HUES48 (cell line): ENCODE measurements around the gene AQP1.

ENCODE experiments used
- H3K27ac ChIP-seq: one replicate; pipeline ENCODE4 v1.7.0; 2013; ENCODE audit warnings: low read depth, low read length, inconsistent platforms
- H3K27me3 ChIP-seq: 2 replicates; pipeline ENCODE4 v1.6.1; 2013; ENCODE audit warnings: mild to moderate bottlenecking, low read length; ENCODE audit not compliant: control insufficient read depth, insufficient read depth
- H3K36me3 ChIP-seq: 2 replicates; pipeline ENCODE4 v1.6.1; 2013; ENCODE audit warnings: low read length; ENCODE audit not compliant: control insufficient read depth, insufficient read depth
- H3K4me1 ChIP-seq: 2 replicates; pipeline ENCODE4 v1.6.1; 2013; ENCODE audit warnings: mild to moderate bottlenecking, low read length; ENCODE audit not compliant: control insufficient read depth, insufficient read depth
- H3K4me3 ChIP-seq: 2 replicates; pipeline ENCODE4 v1.5.1; 2013; ENCODE audit warnings: mild to moderate bottlenecking, low read depth, low read length
- H3K9ac ChIP-seq: 2 replicates; pipeline ENCODE4 v1.6.1; 2013; ENCODE audit warnings: mild to moderate bottlenecking, low read depth, low read length, moderate library complexity
- H3K9me3 ChIP-seq: 2 replicates; pipeline ENCODE4 v1.6.1; 2013; ENCODE audit warnings: low read length; ENCODE audit not compliant: control insufficient read depth, insufficient read depth

Gene AQP1

DNA sequence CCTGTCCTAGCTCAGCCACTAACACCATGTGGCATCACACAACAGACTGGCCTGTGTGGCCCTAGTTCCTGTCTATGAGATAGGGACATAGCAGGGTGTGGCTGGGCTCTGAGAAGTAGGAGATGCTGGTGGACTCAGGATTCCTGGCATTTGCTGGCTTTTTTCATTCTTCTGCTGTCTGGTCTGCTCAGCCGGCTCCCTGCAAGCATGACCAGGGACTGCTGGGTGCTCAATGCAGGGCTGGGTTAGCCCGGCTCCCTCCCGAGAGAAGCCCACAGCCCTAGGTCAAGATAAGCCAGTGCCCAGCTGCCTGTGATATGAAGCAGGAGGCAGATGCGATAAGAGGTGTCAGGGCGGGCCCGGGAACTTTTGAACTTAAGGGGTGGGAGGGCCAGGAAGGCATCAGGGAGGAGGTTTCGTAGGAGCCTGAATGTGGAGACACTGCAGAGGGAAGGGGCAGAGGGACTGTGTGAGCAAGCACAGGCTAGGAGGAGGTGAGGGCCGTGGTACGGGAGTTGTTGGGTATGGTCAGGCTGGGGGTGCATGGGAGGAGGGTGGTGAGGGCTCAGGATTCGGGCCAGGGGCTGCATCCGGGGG, 3.5 kb downstream of the AQP1 start:
- Histone ChIP-seq H3K9me3 (no peaks in the 10 kb centered on the region), H3K9ac (no peak overlapping the region), H3K4me3 (no peak overlapping the region), H3K36me3 (no peaks in the 10 kb centered on the region), H3K27me3 (no peaks in the 10 kb centered on the region), H3K4me1 (no peaks in the 10 kb centered on the region; the same call in 1 of the 2 replicates), H3K27ac (no peak overlapping the region)

DNA sequence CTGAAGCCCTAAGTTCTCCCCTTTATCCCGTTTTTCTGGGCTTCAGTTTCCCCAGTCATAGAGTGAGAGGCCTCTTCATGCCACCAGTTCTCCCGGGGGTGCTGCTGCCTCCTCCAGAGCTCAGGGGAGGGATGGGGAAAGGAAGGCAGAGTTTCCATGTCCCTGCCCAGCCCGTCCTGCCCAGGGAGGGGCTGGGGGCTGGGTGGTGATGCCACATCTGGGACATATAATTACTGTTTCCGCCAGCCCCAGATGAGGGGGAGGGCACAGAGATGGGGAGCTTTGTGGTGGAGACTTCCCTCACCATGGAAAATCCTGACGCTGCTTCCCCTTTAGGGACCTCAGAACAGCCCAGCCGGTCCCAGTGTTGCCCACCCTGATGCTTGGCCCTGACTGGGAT, 4.1 kb downstream of the AQP1 start:
- Histone ChIP-seq H3K27ac (no peak overlapping the region), H3K9ac (no peak overlapping the region), H3K4me1 (no peaks in the 10 kb centered on the region; the same call in 1 of the 2 replicates), H3K36me3 (no peaks in the 10 kb centered on the region), H3K9me3 (no peaks in the 10 kb centered on the region), H3K4me3 (no peak overlapping the region), H3K27me3 (no peaks in the 10 kb centered on the region)

DNA sequence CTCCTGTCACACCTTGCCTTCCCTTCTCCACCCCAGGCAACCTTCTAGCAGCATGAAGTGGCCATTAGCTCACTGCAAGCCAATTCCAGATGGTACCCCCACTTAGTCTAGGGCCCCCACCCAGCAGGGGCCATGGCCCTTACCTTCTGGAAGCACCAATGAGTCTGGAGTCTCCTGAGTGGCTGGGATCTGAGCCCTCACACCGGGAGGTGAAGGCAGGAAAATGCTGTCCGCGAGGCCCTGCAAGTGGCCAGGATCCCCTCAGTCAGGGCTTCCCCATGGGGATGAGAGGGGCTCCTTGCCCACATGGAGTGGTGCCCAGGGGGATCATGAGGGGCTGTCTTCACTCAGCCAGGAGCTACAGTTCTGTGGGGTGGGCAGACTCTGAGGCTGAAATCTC, 4.6 kb downstream of the AQP1 start:
- Histone ChIP-seq H3K9me3 (no peaks in the 10 kb centered on the region), H3K9ac (no peak overlapping the region)

DNA sequence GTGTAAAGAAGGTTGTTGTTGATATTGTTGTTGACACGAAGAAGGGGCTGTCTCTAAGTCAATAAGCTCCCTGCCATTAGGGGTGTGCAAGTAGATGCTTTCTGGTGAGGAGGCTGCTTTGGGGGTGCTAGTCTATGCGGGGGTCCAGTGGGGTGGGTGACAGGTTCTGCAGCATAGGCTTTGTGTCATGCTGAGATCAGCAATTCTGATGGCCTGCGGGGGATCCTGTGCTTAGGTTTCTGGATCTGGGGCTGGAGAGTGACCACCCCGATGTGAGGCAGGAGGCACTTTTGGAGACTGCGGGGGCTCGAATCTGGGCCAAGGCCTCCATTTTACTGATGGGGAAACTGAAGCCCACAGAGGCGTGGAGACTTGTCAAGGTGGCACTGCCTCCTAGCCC, 5.1 kb downstream of the AQP1 start:
- Histone ChIP-seq H3K9me3 (no peaks in the 10 kb centered on the region), H3K27me3 (no peaks in the 10 kb centered on the region), H3K9ac (no peak overlapping the region), H3K27ac (no peak overlapping the region), H3K4me3 (no peak overlapping the region), H3K36me3 (no peaks in the 10 kb centered on the region), H3K4me1 (no peaks in the 10 kb centered on the region; the same call in 1 of the 2 replicates)

More for the DNA sequence above, 4.6 kb downstream of the AQP1 start:
- Histone ChIP-seq H3K36me3 (no peaks in the 10 kb centered on the region), H3K27me3 (no peaks in the 10 kb centered on the region), H3K27ac (no peak overlapping the region), H3K4me1 (no peaks in the 10 kb centered on the region; the same call in 1 of the 2 replicates), H3K4me3 (no peak overlapping the region)

DNA sequence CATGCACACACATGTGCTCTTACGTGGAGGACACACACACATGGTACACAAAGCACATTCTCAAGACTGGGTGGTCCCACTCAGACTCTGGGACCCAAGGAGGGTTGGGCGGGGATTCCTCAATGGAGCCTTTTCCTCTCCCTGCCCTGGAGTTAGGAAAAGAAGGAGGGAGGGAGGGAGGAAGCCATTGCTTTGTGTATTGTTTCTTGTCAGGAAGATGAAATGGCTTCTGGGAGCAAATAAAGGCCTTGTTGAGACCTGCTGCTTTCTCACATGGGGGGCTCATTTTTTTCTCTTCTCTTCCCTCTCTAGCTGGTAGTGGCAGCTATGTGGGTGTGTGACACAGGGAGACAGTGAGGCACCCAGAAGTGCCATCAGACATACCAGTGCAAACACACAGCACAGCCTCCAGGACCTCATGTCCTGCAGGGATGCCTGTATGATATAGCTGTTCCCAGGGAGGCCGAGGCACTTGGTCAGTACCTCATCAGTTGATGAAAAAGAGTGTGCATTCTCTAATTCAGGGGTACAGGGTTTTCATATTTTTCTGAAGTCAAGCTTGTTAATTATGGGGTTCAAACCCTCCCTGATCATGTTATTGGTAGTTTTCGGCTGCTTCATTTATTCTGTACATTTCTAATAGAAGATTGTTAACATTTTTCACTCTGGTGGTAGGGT, 5.7 kb downstream of the AQP1 start:
- Histone ChIP-seq H3K9ac (no peak overlapping the region), H3K9me3 (no peaks in the 10 kb centered on the region), H3K27ac (no peak overlapping the region), H3K4me1 (no peaks in the 10 kb centered on the region; the same call in 1 of the 2 replicates), H3K4me3 (no peak overlapping the region), H3K36me3 (no peaks in the 10 kb centered on the region), H3K27me3 (no peaks in the 10 kb centered on the region)

DNA sequence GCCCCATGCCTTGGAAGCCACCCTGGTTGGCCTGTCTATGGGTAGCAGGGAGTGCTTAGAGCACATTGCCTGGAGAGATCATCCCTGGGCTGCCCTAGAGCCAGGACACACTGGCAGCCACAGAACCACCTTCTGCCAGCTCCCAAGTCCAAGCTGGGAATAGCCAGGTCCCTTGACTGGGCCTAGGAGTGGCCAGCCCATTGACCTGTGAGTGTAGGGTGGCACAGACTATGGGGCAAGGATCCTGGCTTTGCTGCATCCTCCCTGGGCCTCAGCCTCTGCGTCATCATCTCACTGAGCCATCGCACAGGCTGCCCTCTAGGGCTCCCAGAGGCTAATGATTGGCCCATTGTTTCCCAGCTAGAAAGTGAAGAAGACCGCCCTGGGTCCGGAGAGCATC, 7.0 kb downstream of the AQP1 start:
- H3K36me3 ChIP-seq: no peaks in the 10 kb centered on the region
- H3K4me1 ChIP-seq: no peaks in the 10 kb centered on the region; the same call in 1 of the 2 replicates
- no peak overlapping the region for H3K4me3 ChIP-seq
- H3K9ac ChIP-seq: no peak overlapping the region
- no peak overlapping the region for H3K27ac ChIP-seq
- no peaks in the 10 kb centered on the region for H3K9me3 ChIP-seq
- no peaks in the 10 kb centered on the region for H3K27me3 ChIP-seq

DNA sequence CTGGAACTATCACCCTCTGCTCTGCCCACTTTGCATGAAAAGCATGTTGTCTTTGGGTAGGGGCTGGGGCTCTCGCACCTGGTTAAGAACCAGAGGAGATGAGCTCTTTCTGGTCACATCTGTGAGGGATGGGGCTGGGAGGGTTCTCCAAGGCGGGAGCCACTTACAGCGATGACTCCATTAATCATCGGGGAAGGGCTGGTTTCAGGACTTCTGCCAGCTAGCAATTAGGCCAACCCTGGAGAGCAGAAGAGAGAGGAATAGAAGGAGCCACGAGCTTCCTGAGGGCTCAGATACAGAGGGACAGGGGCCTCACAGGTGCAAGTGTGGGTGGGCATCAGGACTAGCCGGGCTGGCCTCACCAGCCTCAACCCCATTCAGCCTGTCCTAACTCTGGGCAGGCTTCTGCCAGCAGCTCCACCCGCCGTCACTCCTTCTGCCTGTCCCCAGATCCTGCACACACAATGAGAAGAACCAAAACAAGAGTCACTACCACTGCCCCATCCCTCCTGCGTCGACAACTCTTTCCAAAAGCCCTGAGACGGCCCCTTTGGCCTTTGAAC, 8.4 kb downstream of the AQP1 start:
- Histone ChIP-seq H3K9ac (no peak overlapping the region), H3K27me3 (no peaks in the 10 kb centered on the region), H3K9me3 (no peaks in the 10 kb centered on the region), H3K36me3 (no peaks in the 10 kb centered on the region), H3K4me1 (no peaks in the 10 kb centered on the region; the same call in 1 of the 2 replicates), H3K4me3 (no peak overlapping the region), H3K27ac (no peak overlapping the region)

DNA sequence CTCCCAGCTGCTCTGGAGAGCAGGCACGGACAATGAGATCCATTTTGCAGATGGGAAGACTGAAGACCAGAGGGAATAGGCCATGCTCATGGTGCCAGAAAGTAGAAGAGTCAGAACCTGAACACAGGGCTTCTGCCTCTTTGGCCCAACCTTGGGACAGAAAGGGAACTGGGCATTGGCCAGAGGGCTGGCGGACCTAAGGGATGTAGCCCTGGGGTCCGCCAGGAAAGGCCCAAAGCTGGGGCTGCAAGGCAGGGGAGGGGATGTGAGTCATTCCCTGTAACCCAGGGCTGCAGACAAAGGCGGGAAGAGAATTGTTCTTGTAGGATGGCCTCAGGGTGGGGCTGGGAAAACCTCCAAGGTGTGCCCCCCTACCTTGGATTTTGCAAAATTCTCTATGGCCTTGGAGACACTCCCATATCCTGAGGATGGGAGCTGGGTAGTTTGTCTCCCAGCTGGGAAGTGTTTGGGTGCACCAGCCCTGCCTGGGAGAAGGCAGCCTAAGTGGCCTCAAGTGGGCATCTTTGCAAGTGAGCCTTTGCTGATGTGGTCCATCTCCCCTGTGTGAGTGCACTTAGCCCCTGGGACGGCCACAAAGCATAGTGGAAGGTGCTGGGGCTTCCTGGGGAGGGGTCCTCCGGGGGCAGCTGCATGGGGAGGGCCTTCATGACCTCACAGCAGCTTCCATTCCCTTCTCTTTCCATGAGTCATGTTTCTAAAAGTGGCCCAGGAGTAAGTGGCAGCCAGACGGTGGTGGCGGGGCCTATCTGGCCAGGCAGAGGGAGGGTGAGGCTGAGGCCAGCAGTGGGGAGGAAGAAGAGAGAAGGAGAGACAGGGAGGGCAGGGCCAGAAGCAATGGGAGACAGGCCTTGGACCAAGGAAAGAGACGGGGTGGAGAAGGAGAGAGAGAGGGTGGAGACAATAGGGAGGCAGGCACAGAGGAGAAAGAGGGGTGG, 9.2 kb downstream of the AQP1 start:
- Histone ChIP-seq H3K9me3 (no peaks in the 10 kb centered on the region), H3K27ac (no peak overlapping the region), H3K9ac (no peak overlapping the region), H3K36me3 (no peaks in the 10 kb centered on the region), H3K4me3 (no peak overlapping the region), H3K27me3 (no peaks in the 10 kb centered on the region), H3K4me1 (no peaks in the 10 kb centered on the region; the same call in 1 of the 2 replicates)

DNA sequence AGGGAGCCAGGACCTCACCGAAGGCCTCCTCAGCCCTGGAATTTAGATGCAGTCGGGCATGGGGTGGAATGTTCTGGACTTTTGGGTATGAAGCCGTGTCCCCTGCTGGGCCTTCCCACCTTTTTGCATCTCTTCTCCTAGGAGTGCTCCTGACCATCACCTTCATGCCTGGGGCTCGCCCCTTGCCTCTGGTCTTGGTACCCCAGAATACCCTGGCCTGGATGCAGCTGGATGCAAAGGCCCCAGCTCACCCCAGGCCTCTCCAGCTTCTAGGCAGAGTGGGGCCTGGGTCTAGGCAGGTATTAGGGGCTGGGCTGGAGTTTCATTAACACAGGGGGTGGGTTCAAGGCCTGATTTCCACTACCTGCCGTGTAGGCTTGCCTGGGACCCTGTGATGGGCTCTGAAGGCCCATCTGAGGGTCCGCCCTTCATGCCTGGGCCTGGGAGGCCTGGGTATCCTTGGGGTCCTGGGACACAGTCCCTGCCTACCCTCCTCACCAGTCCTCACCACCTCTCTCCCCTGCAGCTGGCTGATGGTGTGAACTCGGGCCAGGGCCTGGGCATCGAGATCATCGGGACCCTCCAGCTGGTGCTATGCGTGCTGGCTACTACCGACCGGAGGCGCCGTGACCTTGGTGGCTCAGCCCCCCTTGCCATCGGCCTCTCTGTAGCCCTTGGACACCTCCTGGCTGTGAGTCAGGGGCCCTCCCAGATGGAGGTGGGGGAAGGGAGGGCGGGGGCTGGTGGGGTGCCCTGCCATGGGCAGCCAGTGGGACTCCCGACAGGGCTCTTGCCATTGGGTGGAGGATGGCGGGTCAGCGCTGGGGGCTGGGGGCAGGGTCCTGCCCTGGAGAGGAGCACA, 10.1 kb downstream of the AQP1 start:
- Histone ChIP-seq H3K9ac (no peak overlapping the region), H3K27ac (no peak overlapping the region), H3K9me3 (no peaks in the 10 kb centered on the region), H3K36me3 (no peaks in the 10 kb centered on the region), H3K4me1 (no peaks in the 10 kb centered on the region; the same call in 1 of the 2 replicates), H3K4me3 (no peak overlapping the region), H3K27me3 (no peaks in the 10 kb centered on the region)

DNA sequence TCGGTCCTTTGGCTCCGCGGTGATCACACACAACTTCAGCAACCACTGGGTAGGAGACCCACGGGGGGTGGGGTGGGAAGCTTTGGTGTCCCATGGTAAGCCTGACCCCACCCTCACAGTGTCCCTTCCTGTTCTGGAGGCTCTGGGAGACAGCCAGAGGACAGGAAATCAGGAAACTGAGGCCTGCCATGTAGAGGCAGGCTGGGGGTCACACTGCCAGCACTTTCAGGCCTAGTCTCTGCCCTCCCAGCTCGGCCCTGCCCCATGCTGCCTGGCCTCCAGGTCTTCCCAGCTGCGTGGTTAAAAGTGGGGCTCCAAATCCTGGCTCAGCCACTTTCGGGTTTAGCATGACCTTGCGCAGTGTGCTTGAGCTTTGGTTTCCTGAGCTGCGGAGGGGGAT, 10.9 kb downstream of the AQP1 start:
- Histone ChIP-seq H3K27ac (no peak overlapping the region), H3K4me1 (no peaks in the 10 kb centered on the region), H3K4me3 (no peak overlapping the region), H3K36me3 (no peaks in the 10 kb centered on the region), H3K27me3 (no peaks in the 10 kb centered on the region), H3K9ac (no peak overlapping the region), H3K9me3 (no peaks in the 10 kb centered on the region)
